IPS-NIHi11 (cell line): ENCODE data around the gene CUBN.
A peak's percentile ranks its signal among the peaks of the same experiment; 100 is the strongest.
"Not testable (repeated sequence)": the region's sequence is repeated elsewhere in the genome, so short reads cannot be mapped to it uniquely, and the experiment has no call there.

ENCODE experiments used
- DNase-seq: peaks from one replicate; pipeline ENCODE4 v3.0.0; 2012; ENCODE audit warnings: mixed read lengths, low spot score

CUBN gene

GRCh38 chr10:17037910-17038309 is 91.7 kb downstream of the CUBN start:
- DNase-seq: no peak

GRCh38 chr10:17035446-17035845 is 94.2 kb downstream of the CUBN start:
- DNase-seq: no peak

DNA sequence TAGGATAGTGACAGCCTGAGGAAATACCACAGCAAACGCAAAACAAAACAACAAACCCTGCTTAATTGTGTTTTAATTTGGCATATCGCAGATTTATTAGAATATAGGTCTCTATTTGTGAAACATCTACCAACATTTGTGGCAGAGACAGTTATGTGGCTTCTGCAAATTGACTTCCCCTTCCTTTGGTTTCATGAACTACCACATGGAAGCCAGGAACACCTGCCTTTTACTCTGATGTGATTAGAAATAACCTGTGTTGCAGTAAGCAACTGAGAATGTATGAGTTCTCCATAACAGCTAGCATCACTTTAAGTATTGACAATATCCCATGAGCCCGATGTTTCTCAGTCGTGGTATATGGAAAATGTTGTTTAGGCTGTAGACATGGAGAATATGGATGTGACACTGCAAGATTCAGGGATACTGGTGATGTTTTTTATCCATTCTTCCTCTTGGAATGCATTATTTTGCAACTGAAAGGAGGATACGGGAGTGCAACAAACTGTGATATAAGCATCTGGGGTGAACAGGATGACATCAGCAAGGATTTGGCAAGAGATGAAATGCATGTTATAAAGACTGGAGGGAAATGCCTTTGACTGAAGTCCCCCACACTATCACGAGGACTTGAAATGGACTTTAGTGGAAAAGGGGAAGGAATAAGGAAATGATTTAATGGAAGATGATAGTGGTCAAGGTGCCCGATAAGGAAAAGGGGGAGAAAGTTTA is 95.9 kb downstream of the CUBN start:
- no peak for DNase-seq

GRCh38 chr10:17031637-17032635 is 97.7 kb downstream of the CUBN start:
- no peak for DNase-seq

DNA sequence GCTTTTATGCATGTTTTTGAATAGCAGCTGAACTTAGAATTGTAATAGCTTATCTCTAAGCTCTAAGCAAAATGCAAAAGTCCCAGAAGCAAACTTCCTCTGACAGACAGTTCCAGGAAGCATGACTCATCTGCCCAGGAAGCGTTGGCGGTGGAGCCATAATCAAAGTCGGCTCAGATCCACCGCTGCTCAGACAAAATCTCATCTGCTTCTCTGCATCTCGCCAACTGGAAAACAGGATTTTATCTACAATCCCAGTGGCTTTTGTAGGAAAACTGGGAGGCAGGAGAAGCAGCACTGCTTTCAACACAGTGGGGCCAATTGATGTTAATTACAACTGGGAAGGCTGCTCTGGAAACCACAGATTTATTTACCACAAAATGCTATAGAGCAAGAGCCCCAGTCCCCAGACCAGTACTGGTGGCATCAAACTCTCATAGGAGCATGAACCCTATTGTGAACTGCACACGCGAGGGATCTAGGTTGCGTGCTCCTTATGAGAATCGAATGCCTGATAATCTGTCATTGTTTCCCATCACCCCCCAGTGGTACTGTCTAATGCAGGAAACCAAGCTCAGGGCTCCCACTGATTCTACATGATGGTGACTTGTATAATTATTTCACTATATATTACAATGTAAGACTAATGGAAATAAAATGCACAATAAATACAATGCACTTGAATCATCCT is 99.9 kb downstream of the CUBN start:
- DNase-seq: no peak

GRCh38 chr10:17029239-17029580 is 100.4 kb downstream of the CUBN start:
- no peak for DNase-seq

DNA sequence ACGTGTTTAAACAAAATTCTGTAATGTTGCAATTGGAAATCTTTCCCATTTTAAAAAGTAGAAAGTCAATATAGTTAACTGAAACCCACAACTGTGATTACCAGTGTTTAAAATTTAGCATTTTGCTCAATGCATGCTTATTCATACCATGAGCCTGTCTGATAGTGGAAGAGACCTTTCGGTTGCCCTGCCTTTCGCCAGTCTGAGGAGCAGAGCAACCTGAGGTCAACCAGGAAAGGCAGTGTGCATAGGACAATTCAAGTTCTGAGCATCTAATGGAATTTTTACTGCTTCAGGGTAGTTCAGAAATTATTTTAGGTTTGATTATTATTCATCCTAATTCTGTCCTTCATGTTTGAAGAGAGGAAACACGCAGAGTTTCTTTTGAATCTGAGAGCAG is 100.8 kb downstream of the CUBN start:
- no peak for DNase-seq

DNA sequence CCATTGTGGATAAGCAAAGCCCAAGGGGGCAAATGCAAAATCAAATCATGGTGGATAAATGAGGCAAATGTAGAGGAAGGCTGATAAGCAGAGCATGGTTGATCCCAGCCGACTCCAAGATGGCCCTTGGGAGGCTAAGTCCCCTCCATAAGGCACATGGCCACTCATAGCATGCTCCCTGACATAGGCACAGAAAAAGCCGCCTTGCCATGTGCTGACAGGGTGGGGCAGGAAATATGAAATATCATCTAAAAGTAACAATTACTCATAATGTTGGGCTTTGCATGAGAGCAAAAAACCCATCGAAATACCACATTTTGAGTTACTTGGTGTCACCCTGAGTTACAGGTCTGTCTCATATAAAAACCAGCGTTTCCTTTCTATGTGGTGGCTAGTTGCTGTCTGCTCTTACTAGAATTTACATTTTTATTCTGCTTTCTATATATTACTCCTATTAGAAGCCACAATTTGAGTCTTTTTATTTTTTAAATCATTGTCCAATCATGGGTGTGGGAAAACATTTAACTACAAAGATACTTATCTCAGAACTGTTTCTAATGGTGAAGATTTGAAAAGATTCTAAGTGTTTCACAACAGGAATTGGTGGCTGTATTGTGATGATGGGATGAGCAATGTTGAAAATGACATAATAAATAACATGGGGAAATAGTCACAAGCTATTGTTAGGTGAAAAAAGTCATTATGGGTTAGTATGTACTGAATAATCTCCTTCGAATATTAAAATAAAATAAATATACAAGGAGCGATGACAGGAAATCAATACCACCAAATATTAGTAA is 102.7 kb downstream of the CUBN start:
- no peak for DNase-seq

GRCh38 chr10:17025444-17026295 is 103.9 kb downstream of the CUBN start:
- DNase-seq: no peak

DNA sequence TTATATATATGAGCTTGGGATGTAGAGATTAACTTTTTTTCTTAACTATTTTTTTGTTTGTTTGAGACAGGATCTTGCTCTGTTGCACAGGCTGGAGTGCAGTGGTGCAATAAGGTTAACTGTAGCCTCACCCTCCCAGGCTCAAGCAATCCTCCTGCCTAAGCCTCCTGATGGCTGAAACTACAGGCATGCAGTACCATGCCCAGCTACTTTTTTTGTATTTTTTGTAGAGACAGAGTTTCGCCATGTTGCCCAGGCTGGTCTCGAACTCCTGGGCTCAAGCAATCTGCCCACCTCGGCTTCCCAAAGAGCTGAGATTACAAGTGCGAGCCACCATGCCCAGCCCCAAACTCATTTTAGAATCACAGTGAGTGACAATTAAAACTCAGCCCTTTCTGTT is 105.2 kb downstream of the CUBN start:
- no peak for DNase-seq

DNA sequence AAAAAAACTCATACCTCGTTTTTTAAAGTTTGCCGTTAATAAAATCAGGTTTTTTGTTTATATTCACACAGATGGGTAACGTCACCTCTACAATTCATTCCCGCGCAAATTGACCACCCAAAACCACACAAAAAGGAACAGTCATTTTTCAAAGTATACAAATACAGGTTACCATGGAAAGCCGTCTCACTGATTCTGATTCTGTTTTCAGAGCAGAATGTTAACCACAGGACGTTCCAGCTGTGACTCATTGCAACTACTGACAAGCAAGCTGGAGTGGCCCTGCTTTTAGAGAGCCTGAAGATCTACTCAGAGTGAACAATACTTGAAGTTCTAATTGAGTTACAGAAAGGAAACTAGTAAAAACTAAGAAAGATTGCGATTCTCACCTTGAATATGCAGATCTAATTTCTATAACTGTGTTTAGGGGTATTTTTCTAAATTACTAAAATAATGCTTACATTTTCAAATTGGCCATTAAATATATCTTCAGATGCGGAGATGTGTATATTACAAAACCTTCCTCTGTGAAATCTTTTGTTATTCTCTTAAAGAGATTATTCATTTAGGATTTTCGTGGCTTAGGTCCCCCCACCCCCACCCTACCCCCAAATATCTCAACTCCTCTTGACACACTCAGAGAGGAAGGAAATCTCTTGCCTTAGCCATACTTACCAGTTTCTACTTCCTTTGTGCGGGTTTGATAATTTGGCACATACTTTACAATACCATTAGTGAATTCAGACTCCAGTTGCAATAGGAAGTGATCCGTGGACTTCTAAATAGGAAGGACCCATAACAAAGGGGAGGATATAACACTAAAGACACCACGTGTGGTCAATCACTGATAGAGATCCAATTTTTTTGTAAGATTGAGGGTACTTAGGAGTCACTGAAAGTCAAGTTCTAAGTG is 106.0 kb downstream of the CUBN start:
- no peak for DNase-seq

DNA sequence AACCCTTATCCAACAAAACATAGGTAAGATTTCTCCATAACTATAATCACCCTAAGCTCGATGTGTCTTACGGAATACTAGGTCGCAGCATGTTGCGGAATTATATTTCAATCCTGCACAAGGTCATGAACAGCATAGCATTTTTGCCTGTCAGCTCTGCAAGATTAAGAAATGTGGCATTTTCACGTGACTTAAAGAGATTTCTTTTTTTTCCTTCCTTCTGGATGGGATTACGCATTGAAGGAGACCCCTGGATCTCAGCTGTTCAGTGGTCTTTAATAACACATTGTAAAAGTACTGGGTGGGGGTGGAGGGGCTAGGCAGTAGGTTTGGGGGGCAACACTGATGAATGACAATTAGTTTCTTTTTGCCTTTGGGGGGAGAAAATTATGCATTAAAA is 106.7 kb downstream of the CUBN start:
- no peak for DNase-seq

DNA sequence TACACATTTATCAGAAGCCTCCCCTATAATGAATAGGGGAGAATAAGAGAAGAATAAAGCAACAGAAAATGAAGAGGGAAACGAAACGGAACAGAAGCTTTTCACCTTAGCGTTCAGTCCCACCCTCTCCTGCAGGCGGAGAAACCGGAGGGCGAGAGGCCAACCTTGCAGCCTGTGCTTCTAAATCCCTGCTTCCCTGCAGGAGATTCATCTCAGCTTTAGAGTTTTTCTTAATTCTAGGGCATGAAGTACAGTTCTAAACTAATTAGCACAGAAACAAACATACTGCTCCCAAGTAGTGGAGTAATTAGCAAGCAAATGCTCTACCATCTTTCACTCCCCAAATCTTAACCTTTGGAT is 107.2 kb downstream of the CUBN start:
- DNase-seq: no peak

DNA sequence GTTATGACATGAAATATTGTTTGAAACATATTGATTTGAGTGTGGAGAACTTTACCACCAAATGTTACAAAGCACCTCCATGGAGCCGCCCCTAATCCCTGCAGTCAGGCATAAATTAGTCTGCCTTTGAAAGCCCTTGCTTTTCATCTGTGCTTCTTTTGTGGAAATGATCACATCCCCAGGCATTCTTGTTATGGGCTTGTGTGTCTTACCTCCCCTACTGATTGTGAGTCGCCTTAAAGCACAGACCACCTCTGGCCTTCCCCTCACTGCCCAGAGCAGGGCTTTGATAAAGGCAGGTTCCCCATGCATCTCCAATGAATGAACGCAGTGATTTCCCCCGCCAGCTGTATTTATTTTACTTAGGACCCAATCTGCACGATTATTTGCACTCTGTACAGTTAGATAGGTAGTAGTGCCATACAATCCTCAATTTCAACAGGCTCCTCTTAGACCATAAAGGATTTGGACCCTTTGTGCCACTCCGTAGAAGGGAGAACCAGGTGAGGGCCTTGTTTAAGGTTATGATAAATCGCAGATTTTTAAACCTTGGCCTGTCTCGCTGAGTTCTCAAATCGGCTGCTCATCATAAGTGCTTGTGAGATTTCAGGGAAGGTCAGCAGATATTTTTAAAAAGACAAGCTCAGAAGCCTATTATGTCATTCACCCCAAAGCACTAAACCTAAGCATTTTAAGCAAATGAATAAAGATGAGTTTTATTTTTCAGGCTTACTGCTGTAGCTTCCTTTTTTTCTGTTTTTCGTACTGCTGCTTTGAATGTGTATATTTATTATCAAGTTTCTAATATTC is 107.8 kb downstream of the CUBN start:
- DNase-seq: peak; percentile 29

- DNase-seq: no peak
Measured at GRCh38 chr10:17019696-17020095, 109.9 kb downstream of the CUBN start.

DNA sequence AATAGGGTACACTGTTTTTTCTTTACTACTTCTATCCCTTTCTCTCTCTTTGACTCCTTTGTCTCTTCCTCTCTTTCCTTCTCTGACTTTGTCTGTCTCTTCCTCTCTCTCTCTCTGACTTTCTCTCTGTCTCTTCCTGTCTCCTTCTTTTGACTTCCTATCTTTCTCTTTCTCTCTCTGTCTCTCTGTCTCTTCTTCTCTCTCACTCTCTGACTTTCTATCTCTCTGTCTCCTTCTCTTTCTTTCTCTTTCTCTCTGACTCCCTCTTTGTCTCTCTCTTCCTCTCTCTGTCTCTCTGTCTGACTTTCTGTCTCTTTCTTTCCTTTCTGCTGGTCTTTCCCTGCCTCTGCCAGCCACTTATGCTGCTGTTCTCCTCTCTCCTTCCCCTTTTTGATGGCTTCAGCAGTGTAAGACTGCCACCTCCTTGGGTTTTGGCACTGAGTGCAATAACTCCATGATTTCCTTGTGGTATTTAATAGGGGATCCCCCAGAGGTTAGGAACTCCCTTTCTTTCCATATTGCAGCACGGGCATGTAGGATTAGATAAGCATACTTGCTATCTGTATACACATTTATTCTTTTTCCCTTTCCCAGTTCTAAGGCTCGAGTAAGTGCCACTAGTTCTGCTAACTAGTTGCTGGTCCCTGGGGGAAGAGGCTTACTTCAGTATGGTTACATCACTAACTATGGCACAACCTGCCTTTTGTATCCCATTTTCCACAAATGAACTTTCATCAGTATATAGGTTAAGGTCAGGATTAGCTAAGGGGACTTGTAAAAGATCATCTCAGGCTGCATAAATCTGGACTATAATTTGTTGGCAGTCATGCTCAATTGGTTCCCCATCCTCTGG is 116.3 kb downstream of the CUBN start:
- DNase-seq: not testable (repeated sequence)

DNA sequence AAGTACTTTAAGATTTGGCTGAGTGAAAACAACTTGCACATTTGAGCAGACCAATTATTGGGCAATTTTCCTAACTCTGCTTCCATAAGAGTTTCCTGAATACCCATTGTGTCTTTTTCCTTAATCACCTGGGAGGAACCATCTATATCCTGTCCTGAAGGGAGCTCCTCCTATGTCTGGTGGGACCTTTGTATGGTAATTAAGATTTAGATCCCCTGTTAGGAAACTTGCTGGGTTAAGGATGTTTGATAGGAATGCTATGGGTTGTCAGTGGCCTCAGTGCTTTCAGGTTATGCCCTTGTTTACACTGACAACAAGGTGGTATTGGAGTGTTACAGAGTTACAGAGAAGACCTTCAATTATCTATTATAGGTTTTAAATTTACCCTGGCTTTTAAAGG is 116.9 kb downstream of the CUBN start:
- not testable (repeated sequence) for DNase-seq
